OCI-LY3 (cell line): ENCODE measurements around the gene HOXA3.

Source experiments
- CTCF ChIP-seq: fragments of 200-600, 300-600 bp; sonication (generic); IDR thresholded peaks from 2 replicates; pipeline ENCODE4 v1.5.1; 2014; ENCODE audit warnings: antibody characterized with exemption, low read length, low read depth
- EZH2phosphoT487 ChIP-seq: fragments of 200-600 bp; shearing (Covaris generic); IDR thresholded peaks from 2 replicates; pipeline ENCODE4 v1.6.1; 2018; ENCODE audit warnings: antibody characterized with exemption, mixed run types, low read depth

DNA sequence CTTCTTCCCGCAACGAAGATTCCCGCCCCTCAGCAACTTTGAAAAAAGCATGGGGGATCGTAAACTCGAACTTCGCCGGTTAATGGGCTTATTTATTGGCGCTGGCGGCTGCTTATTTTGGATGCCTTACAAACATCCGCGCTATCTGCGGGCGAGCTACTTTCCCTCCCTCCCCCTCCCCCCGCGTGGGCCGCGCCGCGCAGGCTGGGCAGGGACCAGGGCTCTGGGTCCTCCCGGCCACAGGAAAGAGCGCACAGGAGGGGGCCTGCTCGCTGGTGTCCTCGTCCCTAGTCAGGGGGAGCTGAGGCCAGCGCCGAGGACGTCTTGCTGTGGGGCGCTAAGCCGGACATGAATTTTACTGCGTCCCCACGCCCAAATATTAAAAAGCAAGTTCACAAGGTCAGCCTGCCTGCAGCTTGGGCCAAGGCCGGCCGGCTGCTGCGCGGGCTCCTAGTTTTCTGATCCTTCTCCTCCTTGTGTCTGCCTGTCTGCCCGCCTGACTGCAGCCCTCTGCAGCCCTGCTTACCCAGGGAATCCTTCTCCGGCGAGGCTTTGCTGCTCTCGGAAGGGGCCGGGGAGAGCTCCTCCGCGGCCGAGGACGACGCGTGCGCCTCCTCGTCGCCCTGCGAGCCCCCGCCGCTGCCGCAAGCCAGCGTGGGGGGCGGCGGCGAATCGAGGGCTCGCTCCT is 20.6 kb upstream of the HOXA3 start:
- TF ChIP-seq CTCF (no peak), EZH2phosphoT487 (no peak)
